ENCODE measurements around the gene BTG2. TPM values are rescaled to one million over a fixed set of nuclear protein-coding genes. Genes with fewer than 3 reads are reported as not detected.
"Not testable (repeated sequence)": the region's sequence is repeated elsewhere in the genome, so short reads cannot be mapped to it uniquely, and the experiment has no call there.

BTG2 gene, protein sequence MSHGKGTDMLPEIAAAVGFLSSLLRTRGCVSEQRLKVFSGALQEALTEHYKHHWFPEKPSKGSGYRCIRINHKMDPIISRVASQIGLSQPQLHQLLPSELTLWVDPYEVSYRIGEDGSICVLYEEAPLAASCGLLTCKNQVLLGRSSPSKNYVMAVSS
- total RNA-seq = 100 to 1,000 TPM; 160 to 319 (median 193) TPM

DNA sequence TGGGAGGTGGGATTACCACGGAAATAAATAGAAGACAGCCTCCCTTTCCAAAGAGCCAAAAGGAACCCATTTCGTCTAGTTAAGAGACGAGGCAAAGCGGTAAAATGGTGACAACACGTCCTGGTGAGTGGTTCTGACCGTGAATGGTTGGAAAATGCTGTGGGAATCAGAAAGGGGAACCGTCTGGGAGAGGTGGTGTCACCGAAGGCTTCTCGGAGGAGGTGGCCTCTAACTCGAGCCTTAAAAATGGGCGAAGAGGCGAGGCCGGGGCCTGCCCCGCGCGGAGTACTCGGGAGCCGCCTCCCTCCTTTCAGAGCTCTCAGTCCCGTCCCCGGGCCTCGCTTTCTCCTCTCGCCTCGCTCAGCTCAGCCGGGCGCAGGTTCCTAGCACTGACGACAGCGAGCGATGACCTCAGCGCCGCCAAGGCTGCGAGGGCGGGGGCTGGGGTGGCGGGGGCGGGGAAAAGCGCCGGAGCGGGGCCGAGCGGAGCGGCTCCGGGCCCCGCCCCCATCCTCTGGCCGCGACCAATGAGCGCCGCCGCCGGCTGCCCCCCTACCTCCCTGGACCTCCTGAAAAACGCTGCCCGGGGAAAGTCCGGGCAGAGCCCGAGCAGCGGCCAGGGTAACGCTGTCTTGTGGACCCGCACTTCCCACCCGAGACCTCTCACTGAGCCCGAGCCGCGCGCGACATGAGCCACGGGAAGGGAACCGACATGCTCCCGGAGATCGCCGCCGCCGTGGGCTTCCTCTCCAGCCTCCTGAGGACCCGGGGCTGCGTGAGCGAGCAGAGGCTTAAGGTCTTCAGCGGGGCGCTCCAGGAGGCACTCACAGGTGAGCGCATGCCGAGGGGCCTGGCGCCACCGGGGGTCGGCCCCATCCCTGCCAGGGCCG is at the start of gene BTG2:
Gene BTG2, plus strand, starts transcription at position 601 of the 890 bp plus-strand sequence. Its CDS starts 88 bp downstream, at position 689.
- peaks cover 75% of the 10 kb centered on the region for H3K4me1 ChIP-seq
- no peaks in the 10 kb centered on the region for H3K27me3 ChIP-seq
- DNase-seq (ENCODE audit: low spot score in 2 of 2) = peak; percentile 94 to 95
- peak within 1 kb of the TSS; percentile 92 for H3K4me3 ChIP-seq
- H3K36me3 ChIP-seq = peaks cover 28% of the 10 kb centered on the region
- WGBS = 5% methylated on average over 50 of the region's 79 CpGs
- H3K9me3 ChIP-seq = no peaks in the 10 kb centered on the region
- TF ChIP-seq POLR2A (IDR thresholded peaks at IDR 0.05) (peak; percentile 97 to 100), EP300 (IDR thresholded peaks at IDR 0.05) (no peak), POLR2AphosphoS5 (IDR thresholded peaks at IDR 0.05) (peak; percentile 91 to 95 (median 93))
- H3K27ac ChIP-seq = peak within 1 kb of the TSS; percentile 98

DNA sequence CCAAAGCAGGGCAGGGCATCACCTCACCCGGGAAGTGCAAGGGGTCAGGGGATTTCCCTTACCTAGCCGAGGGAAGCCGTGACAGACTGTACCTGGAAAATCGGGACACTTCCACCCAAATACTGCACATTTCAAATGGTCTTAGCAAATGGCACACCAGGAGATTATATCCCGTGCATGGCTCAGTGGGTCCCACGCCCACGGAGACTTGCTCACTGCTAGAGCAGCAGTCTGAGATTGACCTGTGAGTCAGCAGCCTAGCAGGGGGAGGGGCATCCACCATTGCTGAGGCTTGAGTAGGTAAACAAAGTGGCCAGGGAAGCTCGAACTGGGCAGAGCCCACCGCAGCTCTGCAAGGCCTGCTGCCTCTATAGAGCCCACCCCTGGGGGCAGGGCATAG is 48.7 kb upstream of the BTG2 start:
- H3K4me3 ChIP-seq; H3K9me3 ChIP-seq; DNase-seq (ENCODE audit: low spot score in 2 of 2); H3K27ac ChIP-seq; H3K4me1 ChIP-seq; H3K36me3 ChIP-seq: not testable (repeated sequence)
- peaks cover 16% of the 10 kb centered on the region for H3K27me3 ChIP-seq
- WGBS = 91% methylated on average over 3 of the region's 9 CpGs

DNA sequence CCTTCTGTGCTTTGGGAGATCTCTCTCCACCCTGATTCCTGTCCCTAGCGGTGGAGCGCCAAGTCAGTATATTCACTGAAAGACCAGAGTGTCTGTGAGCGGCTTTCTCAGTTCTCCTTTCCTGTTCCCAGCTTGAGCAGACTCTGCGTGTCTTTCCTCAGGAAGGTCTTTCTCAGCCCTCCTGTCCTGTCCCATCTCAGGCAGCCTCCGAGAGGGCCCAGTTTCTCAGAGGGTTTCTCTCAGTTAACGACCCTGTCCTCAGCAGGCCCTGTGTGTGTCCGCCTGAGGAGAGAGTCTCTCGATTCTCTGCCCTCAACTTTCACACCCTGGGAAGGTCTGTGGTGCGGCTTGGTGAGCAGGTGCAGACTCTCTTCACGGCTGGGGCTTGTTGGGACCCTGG is 41.8 kb upstream of the BTG2 start:
- no peak for DNase-seq (ENCODE audit: low spot score in 2 of 2)
- 70% methylated on average over 10 of the region's 10 CpGs for WGBS
- TF ChIP-seq, protein P1, sequence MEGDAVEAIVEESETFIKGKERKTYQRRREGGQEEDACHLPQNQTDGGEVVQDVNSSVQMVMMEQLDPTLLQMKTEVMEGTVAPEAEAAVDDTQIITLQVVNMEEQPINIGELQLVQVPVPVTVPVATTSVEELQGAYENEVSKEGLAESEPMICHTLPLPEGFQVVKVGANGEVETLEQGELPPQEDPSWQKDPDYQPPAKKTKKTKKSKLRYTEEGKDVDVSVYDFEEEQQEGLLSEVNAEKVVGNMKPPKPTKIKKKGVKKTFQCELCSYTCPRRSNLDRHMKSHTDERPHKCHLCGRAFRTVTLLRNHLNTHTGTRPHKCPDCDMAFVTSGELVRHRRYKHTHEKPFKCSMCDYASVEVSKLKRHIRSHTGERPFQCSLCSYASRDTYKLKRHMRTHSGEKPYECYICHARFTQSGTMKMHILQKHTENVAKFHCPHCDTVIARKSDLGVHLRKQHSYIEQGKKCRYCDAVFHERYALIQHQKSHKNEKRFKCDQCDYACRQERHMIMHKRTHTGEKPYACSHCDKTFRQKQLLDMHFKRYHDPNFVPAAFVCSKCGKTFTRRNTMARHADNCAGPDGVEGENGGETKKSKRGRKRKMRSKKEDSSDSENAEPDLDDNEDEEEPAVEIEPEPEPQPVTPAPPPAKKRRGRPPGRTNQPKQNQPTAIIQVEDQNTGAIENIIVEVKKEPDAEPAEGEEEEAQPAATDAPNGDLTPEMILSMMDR (IDR thresholded peaks at IDR 0.05) = no peak
- TF ChIP-seq EP300 (IDR thresholded peaks at IDR 0.05) (no peak), POLR2AphosphoS5 (IDR thresholded peaks at IDR 0.05) (no peak), POLR2A (IDR thresholded peaks at IDR 0.05) (no peak)
- H3K9me3 ChIP-seq = no peaks in the 10 kb centered on the region
- H3K27ac ChIP-seq = no peak overlapping the region
- H3K4me1 ChIP-seq = peaks cover 11% of the 10 kb centered on the region
- no peaks in the 10 kb centered on the region for H3K27me3 ChIP-seq
- H3K36me3 ChIP-seq = no peaks in the 10 kb centered on the region
- H3K4me3 ChIP-seq = no peak overlapping the region

DNA sequence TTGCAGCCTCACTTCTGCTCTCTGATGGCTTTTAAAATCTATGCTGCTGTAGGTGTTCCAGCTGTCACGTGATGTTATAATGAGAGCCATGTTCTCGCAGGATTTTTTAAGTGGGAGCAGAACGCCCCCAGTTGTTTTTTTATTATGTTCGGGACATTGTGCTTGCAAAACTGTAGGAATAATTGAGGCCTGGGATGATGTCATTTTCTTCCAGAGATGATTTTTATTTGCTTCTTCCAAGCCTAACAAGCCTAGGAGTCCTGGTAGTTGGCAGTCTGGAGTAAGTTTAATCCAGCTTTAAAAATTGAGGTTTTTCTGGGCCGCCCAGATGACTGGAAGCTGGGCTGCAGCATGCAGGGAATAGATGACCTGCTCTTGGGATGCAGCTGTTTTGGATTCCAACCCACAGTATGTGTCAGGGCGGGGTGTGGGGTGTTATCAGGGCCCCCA is 41.2 kb upstream of the BTG2 start:
- no peaks in the 10 kb centered on the region for H3K36me3 ChIP-seq
- no peak overlapping the region for H3K27ac ChIP-seq
- TF ChIP-seq POLR2A (IDR thresholded peaks at IDR 0.05) = no peak
- TF ChIP-seq, protein P1 (IDR thresholded peaks at IDR 0.05) = no peak
- TF ChIP-seq EP300 (IDR thresholded peaks at IDR 0.05) = no peak
- TF ChIP-seq POLR2AphosphoS5 (IDR thresholded peaks at IDR 0.05) = no peak
- H3K4me3 ChIP-seq = no peak overlapping the region
- 54% methylated on average over 6 of the region's 6 CpGs for WGBS
- no peaks in the 10 kb centered on the region for H3K27me3 ChIP-seq
- peaks cover 17% of the 10 kb centered on the region for H3K4me1 ChIP-seq
- no peak for DNase-seq (ENCODE audit: low spot score in 2 of 2)
- no peaks in the 10 kb centered on the region for H3K9me3 ChIP-seq

DNA sequence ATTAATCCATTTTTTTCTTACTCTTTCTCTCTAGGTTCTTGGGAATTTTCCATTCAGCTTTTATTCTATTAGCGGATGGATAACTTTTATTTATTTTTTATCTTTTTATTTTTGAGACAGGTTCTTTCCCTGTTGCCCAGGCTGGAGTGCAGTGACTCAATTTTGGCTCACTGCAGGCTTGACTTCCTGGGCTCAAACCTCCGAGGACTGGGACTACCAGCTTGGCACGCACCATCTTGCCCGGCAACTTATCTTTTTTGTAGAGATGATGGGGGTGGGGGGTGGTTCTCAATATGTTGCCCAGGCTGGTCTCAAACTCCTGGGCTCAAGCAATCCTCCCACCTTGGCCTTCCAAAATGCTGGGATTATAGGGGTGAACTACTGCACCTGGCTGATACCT is 39.8 kb upstream of the BTG2 start:
- 57% methylated on average over 4 of the region's 4 CpGs for WGBS
- H3K27me3 ChIP-seq = no peaks in the 10 kb centered on the region
- no peak overlapping the region for H3K27ac ChIP-seq
- no peaks in the 10 kb centered on the region for H3K36me3 ChIP-seq
- peaks cover 18% of the 10 kb centered on the region for H3K4me1 ChIP-seq
- H3K9me3 ChIP-seq = no peaks in the 10 kb centered on the region
- TF ChIP-seq, protein P1 (IDR thresholded peaks at IDR 0.05) = no peak
- no peak overlapping the region for H3K4me3 ChIP-seq
- DNase-seq (ENCODE audit: low spot score in 2 of 2) = no peak

DNA sequence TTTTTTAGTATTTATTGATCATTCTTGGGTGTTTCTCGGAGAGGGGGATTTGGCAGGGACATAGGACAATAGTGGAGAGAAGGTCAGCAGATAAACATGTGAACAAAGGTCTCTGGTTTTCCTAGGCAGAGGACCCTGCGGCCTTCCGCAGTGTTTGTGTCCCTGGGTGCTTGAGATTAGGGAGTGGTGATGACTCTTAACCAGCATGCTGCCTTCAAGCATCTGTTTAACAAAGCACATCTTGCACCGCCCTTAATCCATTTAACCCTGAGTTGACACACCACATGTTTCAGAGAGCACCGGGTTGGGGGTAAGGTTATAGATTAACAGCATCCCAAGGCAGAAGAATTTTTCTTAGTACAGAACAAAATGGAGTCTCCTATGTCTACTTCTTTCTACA is 39.2 kb upstream of the BTG2 start:
- H3K4me3 ChIP-seq; H3K9me3 ChIP-seq; H3K36me3 ChIP-seq; H3K27me3 ChIP-seq; H3K27ac ChIP-seq; DNase-seq (ENCODE audit: low spot score in 2 of 2): not testable (repeated sequence)
- peaks cover 24% of the 10 kb centered on the region for H3K4me1 ChIP-seq
- WGBS = 37% methylated on average over 5 of the region's 5 CpGs
